Breast epithelium (tissue), 3 donors: ENCODE measurements around the gene CDKN1C.

Experiments used
- CTCF ChIP-seq, 3 donors: fragments of 450-650 bp; IDR thresholded peaks; one replicate each; pipeline ENCODE4 v1.5.1; 2016 to 2017; ENCODE audit warnings: antibody characterized with exemption in 3 of 3, mild to moderate bottlenecking in 3 of 3, moderate library complexity in 3 of 3
- POLR2A ChIP-seq: fragments of 450-650 bp; IDR thresholded peaks from one replicate; pipeline ENCODE4 v1.6.1; 2016; ENCODE audit warnings: antibody characterized with exemption, mild to moderate bottlenecking, moderate library complexity
- POLR2AphosphoS5 ChIP-seq, 3 donors: sonication (generic); formaldehyde crosslinking; IDR thresholded peaks; one replicate each; pipeline ENCODE4 v1.6.1; 2017; ENCODE audit warnings: antibody characterized with exemption in 3 of 3

- TF ChIP-seq CTCF (IDR thresholded peaks at IDR 0.05): no peak
- no peak for TF ChIP-seq POLR2A
- no peak for TF ChIP-seq POLR2AphosphoS5 (IDR thresholded peaks at IDR 0.05)
Observed at GRCh38 chr11:2838091-2838490, 47.5 kb downstream of the CDKN1C start.
